Body of pancreas (tissue), 4 donors: ENCODE measurements around the gene GNB1. TPM values are rescaled to one million over a fixed set of nuclear protein-coding genes. Genes with fewer than 3 reads are reported as not detected.

Experiments used
- ATAC-seq: fragments of 150-250 bp; one replicate; pipeline ENCODE4 v1.9.1; 2016
- DNase-seq, 4 donors: peaks; one replicate each; pipeline ENCODE4 v3.0.0-alpha.2; 2019
- H3K27ac ChIP-seq, 4 donors: fragments of 200-600 bp; sonication (generic); 1 replicate in 3 of 4; 2 replicates in 1 of 4; pipeline versions ENCODE4 v1.5.1 to v1.6.1; 2016 to 2019; ENCODE audit warnings: mild to moderate bottlenecking in 1 of 4, mixed read lengths in 1 of 4, moderate library complexity in 1 of 4
- H3K27me3 ChIP-seq, 2 donors: fragments of 200-600 bp; sonication (generic); one replicate each; pipeline ENCODE4 v1.6.0; 2016; ENCODE audit warnings: mild to moderate bottlenecking in 1 of 2
- H3K36me3 ChIP-seq, 2 donors: fragments of 200-600 bp; sonication (generic); replicated peaks in 1 of 2; 2 replicates each; pipeline ENCODE4 v1.5.1; 2016; ENCODE audit warnings: low read depth in 2 of 2; ENCODE audit not compliant: insufficient read depth in 1 of 2
- H3K4me1 ChIP-seq: fragments of 200-600 bp; sonication (generic); one replicate; pipeline ENCODE4 v1.6.0; 2016
- H3K4me3 ChIP-seq, 2 donors: fragments of 200-600 bp; sonication (generic); 1 replicate in 1 of 2; 2 replicates in 1 of 2; pipeline ENCODE4 v1.5.1; 2016 to 2019
- H3K9me3 ChIP-seq, 3 donors: fragments of 200-600 bp; sonication (generic); 1 replicate in 2 of 3; 2 replicates in 1 of 3; pipeline ENCODE4 v1.5.1; 2016
- POLR2A ChIP-seq, 3 donors: fragments of 450-650 bp; IDR thresholded peaks; one replicate each; pipeline ENCODE4 v1.6.1; 2016; ENCODE audit warnings: antibody characterized with exemption in 3 of 3, mild to moderate bottlenecking in 2 of 3
- WGBS, 2 donors: methylation state at CpG; one replicate each; pipeline ENCODE4 v1.1.5; 2017; 5-methylcytosine and 5-hydroxymethylcytosine counted together
- intact Hi-C: fragments of 100-400 bp; cut with DNase I; formaldehyde crosslinking; loops from one replicate; pipeline ENCODE4 v1.15.1; 2023
- total RNA-seq, 2 donors: library from RNA; depleted of rRNA; stranded (reverse); fragments of >200 nt; gene quantifications; one replicate each; pipeline ENCODE4 v1.1.0, GENCODE V29; 2016
- TF ChIP-seq, protein P1 (sequence below), 7 experiments: fragments of 450-650 bp in 4 of 7; fragments of 200-600 bp in 3 of 7; sonication (generic) in 3 of 7; IDR thresholded peaks; one replicate each; pipeline ENCODE4 v1.5.1; 2016 to 2019; ENCODE audit warnings: antibody characterized with exemption in 7 of 7

GNB1 gene
- total RNA-seq, 2 donors from 2014 or later: 71.3 to 79.1 TPM

DNA sequence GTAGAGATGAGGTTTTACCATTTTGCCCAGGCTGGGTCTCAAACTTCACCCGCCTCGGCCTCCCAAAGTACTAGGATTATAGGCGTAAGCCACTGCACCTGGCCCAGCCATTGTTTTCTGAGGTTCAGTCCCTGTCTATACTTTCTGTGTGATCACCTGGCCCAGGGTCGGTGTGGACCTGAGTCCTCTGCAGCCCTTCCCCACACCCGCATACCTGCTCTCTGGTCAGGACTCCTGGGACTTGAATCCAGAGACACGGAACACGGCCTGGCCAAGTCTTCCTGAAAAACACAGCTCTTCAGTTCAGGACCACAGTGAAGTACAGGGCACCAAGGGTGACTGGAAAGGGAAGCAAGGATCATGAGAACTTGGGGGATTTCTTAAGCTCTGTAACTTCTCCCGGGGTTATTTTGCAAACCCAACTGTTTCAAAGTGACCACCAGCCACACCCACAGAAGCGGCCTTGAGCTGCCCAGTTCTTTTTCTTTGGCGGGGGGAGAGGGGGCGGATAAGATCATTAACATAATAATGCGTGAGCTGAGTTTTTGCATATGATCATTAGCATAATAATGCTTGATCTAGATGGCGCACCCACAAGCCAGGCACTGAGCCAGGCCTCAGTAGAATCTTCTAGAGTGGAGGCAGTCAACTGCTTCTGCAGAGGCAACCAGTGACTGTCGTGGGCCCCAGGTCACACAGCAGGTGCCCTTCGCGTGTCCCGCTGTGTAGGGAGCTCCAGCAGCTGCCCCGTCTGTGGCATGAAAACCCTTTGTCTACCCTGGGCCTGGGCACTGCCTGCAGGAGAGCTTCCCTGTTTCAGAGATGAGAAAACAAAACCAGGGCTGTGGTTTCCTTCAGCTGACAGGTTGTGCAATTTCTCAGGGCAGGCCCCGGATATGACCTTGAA is 110.9 kb downstream of the GNB1 start:
- ATAC-seq (no peak), DNase-seq (peak in 3 of 4 donors; percentile 54 to 81 (median 54))
- TF ChIP-seq POLR2A (IDR thresholded peaks at IDR 0.05): peak in 2 of 3 donors; percentile 8 to 41
- TF ChIP-seq, protein P1, sequence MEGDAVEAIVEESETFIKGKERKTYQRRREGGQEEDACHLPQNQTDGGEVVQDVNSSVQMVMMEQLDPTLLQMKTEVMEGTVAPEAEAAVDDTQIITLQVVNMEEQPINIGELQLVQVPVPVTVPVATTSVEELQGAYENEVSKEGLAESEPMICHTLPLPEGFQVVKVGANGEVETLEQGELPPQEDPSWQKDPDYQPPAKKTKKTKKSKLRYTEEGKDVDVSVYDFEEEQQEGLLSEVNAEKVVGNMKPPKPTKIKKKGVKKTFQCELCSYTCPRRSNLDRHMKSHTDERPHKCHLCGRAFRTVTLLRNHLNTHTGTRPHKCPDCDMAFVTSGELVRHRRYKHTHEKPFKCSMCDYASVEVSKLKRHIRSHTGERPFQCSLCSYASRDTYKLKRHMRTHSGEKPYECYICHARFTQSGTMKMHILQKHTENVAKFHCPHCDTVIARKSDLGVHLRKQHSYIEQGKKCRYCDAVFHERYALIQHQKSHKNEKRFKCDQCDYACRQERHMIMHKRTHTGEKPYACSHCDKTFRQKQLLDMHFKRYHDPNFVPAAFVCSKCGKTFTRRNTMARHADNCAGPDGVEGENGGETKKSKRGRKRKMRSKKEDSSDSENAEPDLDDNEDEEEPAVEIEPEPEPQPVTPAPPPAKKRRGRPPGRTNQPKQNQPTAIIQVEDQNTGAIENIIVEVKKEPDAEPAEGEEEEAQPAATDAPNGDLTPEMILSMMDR (IDR thresholded peaks at IDR 0.05): no peak
- Histone ChIP-seq H3K4me1 (peaks cover 82% of the 10 kb centered on the region), H3K27me3 (no peaks in the 10 kb centered on the region), H3K27ac (peak overlapping the region; percentile 81 to 91 (median 86)), H3K9me3 (no peaks in the 10 kb centered on the region), H3K36me3 (peaks cover 0 to under 1% of the 10 kb centered on the region in 2 donors), H3K4me3 (no peak overlapping the region)
- intact Hi-C loops: no loop called here
- 46 to 55% methylated on average over 16 to 19 of the region's 19 CpGs for WGBS, 2 donors

DNA sequence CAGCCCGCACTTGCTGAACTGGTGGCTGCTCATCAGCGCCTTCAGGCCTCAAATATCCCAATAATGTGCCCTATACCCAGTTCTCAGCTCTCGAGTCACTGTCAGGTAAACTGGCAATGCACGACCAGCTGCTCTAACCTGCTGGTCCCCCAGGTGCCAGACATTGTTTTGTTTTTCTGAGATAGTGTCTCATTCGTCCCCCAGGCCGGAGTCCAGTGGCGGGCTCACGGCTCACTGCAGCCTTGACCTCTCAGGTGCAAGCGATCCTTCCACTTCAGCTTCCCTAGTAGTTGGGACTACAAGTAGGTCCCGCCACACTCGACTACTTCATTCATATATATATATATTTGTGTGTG is 111.6 kb downstream of the GNB1 start:
- H3K27me3 ChIP-seq: no peaks in the 10 kb centered on the region
- intact Hi-C loops: no loop called here
- peaks cover 88% of the 10 kb centered on the region for H3K4me1 ChIP-seq
- TF ChIP-seq POLR2A (IDR thresholded peaks at IDR 0.05): no peak
- TF ChIP-seq, protein P1 (IDR thresholded peaks at IDR 0.05): no peak
- WGBS, 2 donors: 48 to 56% methylated on average over 9 to 11 of the region's 11 CpGs
- H3K27ac ChIP-seq: peak overlapping the region; percentile 81 to 91 (median 86)
- no peak overlapping the region for H3K4me3 ChIP-seq
- H3K36me3 ChIP-seq: no peaks in the 10 kb centered on the region
- ATAC-seq (no peak), DNase-seq (no peak)
- H3K9me3 ChIP-seq: no peaks in the 10 kb centered on the region

DNA sequence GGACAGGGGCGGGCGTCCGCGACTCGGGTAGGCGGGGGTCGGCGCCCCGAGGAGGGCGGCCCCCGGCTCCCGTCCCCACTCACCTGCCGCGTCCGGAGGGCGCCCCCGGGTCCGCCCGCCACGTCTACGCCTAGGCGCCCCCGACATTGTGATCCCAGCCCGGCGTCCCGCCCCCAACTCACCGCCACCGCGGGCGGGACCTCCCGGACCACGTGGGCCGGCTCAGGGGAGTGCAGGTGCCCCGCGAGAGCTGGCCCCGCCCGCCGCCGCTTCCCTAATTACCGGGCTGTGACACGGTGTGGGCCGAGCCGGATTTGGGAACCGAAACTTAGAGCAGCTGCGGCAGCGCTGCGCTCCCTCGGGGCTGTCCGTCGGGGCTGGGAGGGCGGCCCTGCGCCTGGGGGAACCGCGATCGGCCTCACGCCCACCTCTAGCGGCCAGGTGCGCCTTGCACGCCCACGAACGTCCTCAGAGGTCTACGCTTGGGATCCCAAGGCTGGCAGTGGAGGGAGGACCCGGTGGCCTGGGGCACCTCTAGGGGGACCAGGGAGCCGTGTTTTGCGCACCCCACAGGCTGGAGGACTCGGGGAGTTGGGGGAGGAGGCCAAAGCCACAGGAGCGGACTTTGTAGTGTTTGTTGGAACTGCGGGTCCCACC is 112.1 kb downstream of the GNB1 start:
- peaks cover 89% of the 10 kb centered on the region for H3K4me1 ChIP-seq
- intact Hi-C loops: no loop called here

DNA sequence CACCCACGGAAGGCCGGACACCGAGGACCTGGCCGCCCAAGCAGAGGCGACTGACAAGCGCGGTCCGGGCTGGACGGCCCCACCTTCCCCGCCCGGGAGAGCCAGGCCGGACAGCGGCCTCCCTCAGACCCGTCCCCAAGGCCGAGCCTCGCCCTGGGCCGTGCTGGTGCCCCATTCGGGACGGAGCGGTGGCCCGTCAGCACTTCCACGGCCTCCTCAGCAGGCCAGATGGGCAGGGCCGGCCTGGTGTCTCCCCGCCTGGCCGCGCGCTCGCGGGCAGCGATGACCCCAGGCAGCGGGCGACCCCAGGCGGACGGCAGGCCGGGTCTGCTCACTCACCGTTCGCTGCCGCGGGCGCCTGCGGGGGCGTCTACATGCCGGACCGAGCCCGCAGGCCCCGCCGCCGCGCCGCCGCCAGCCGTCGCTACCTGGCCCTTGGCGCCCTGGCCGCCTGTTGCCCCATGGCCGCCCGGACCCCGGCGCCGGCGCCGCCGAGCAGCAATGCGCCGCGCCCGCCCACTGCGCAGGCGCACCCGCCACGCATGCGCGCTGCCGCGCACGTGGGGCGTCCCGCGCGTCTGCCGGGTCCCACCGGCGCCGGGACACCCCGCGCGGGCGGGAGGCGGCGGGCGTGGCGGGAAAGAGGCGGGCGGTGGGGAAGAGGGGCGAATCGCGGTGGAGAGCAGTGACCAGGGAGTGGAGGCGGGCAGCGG is 112.8 kb downstream of the GNB1 start, which contains the start of gene NADK:
Gene NADK (minus strand): TSS at position 521 of the 713 bp plus-strand sequence. CDS start 13,064 bp downstream, outside the sequence.
- Histone ChIP-seq H3K4me1 (peaks cover 83% of the 10 kb centered on the region), H3K9me3 (no peaks in the 10 kb centered on the region), H3K27ac (peak within 1 kb of the TSS; percentile 81 to 91 (median 86)), H3K4me3 (peak within 1 kb of the TSS; percentile 60 to 83), H3K36me3 (no peaks in the 10 kb centered on the region), H3K27me3 (no peaks in the 10 kb centered on the region)
- ATAC-seq: peak; percentile 75
- WGBS, 2 donors: 0% methylated on average over 11 to 76 of the region's 99 CpGs
- peak; percentile 60 to 73 (median 66) for DNase-seq
- intact Hi-C loops: no loop called here
- TF ChIP-seq, protein P1 (IDR thresholded peaks at IDR 0.05): peak in 1 of 7 experiments; percentile 27
- no peak for TF ChIP-seq POLR2A (IDR thresholded peaks at IDR 0.05)

More for the DNA sequence above, 112.1 kb downstream of the GNB1 start:
- 1% methylated on average over 56 of the region's 68 CpGs; no CpG with 5 or more reads in 1 of the 2 donors for WGBS, 2 donors
- Histone ChIP-seq H3K4me3 (peak overlapping the region; percentile 25 to 41), H3K27me3 (no peaks in the 10 kb centered on the region), H3K27ac (peak overlapping the region; percentile 81 to 91 (median 86)), H3K9me3 (no peaks in the 10 kb centered on the region), H3K36me3 (no peaks in the 10 kb centered on the region)
- DNase-seq (peak; percentile 81 to 91 (median 86)), ATAC-seq (peak; percentile 67)
- TF ChIP-seq POLR2A (IDR thresholded peaks at IDR 0.05): peak; percentile 46 to 74 (median 67)
- TF ChIP-seq, protein P1 (IDR thresholded peaks at IDR 0.05): peak in 5 of 7 experiments; percentile 13 to 36 (median 22)
